Lower lobe of right lung (tissue), 2 donors: ENCODE results near the gene PELO. TPM values are rescaled to one million over a fixed set of nuclear protein-coding genes. Genes with fewer than 3 reads are reported as not detected.
"Not testable (repeated sequence)": the region's sequence is repeated elsewhere in the genome, so short reads cannot be mapped to it uniquely, and the experiment has no call there.

Experiments
- ATAC-seq, 2 donors: fragments of 200-7000 bp; cut with Tn5 transposase; one replicate each; pipeline ENCODE4 v1.9.1; 2020 to 2022; ENCODE audit warnings: mild to moderate bottlenecking in 2 of 2, moderate library complexity in 2 of 2
- DNase-seq: peaks from one replicate; pipeline ENCODE4 v3.0.0-alpha.2; 2020
- H3K27ac ChIP-seq: fragments of 200-600 bp; one replicate; pipeline ENCODE4 v1.8.0; 2022
- H3K27me3 ChIP-seq: fragments of 200-600 bp; one replicate; pipeline ENCODE4 v1.8.0; 2022; ENCODE audit warnings: low read depth
- H3K36me3 ChIP-seq: fragments of 200-600 bp; one replicate; pipeline ENCODE4 v1.8.0; 2022; ENCODE audit warnings: mild to moderate bottlenecking
- H3K4me1 ChIP-seq: fragments of 200-600 bp; one replicate; pipeline ENCODE4 v1.8.0; 2022
- H3K4me3 ChIP-seq: fragments of 200-600 bp; one replicate; pipeline ENCODE4 v1.8.0; 2022; ENCODE audit warnings: mild to moderate bottlenecking
- H3K9me3 ChIP-seq: fragments of 200-600 bp; one replicate; pipeline ENCODE4 v1.8.0; 2022
- CTCF ChIP-seq: fragments of 200-600 bp; IDR thresholded peaks from one replicate; pipeline ENCODE4 v1.8.0; 2022; ENCODE audit warnings: antibody characterized with exemption, mild to moderate bottlenecking
- intact Hi-C: fragments of 100-400 bp; cut with DNase I; formaldehyde crosslinking; loops from one replicate; pipeline ENCODE4 v1.11.0; 2022
- total RNA-seq: library from RNA; stranded (reverse); fragmentation: NEBNext Ultra II Directional; extraction: Animal tissue kit (Norgen Biotek cat#: 25700); gene quantifications from one replicate; pipeline ENCODE4 v1.2.1, GENCODE V29; 2021
- donor health status: DM: no; HTN: yes; CAD: no; lungs with severe emphysema.

The PELO gene
- total RNA-seq, 1 donor from 2014 or later: 31.5 TPM

- Histone ChIP-seq H3K27me3 (no peaks in the 10 kb centered on the region), H3K4me3 (no peak overlapping the region), H3K27ac (no peak overlapping the region), H3K9me3 (no peaks in the 10 kb centered on the region), H3K36me3 (no peaks in the 10 kb centered on the region), H3K4me1 (peaks cover 11% of the 10 kb centered on the region)
- DNase-seq (no peak), ATAC-seq (peak; percentile 46 to 55)
- intact Hi-C loops: no loop called here
- no peak for TF ChIP-seq CTCF
Observed at GRCh38 chr5:52743970-52744369, 43.7 kb upstream of the PELO start.

- ATAC-seq, H3K9me3 ChIP-seq, H3K36me3 ChIP-seq, H3K27ac ChIP-seq, intact Hi-C loops, DNase-seq, H3K27me3 ChIP-seq, H3K4me3 ChIP-seq: not testable (repeated sequence)
- H3K4me1 ChIP-seq: peaks cover 11% of the 10 kb centered on the region
Observed at GRCh38 chr5:52744867-52745458, 42.8 kb upstream of the PELO start.

- TF ChIP-seq CTCF: no peak
- Histone ChIP-seq H3K27ac (no peak overlapping the region), H3K9me3 (no peaks in the 10 kb centered on the region), H3K4me3 (no peak overlapping the region), H3K4me1 (peaks cover 11% of the 10 kb centered on the region), H3K36me3 (no peaks in the 10 kb centered on the region), H3K27me3 (no peaks in the 10 kb centered on the region)
- ATAC-seq: no peak
- DNase-seq: no peak
- intact Hi-C loops: no loop called here
Observed at GRCh38 chr5:52746539-52746938, 41.2 kb upstream of the PELO start.

GRCh38 chr5:52748590-52748989, 39.1 kb upstream of the PELO start:
- Histone ChIP-seq H3K36me3 (no peaks in the 10 kb centered on the region), H3K27me3 (no peaks in the 10 kb centered on the region), H3K4me3 (no peak overlapping the region), H3K4me1 (peaks cover 7% of the 10 kb centered on the region), H3K9me3 (no peaks in the 10 kb centered on the region), H3K27ac (no peak overlapping the region)
- no peak for TF ChIP-seq CTCF
- ATAC-seq: no peak
- DNase-seq: no peak
- intact Hi-C loops: no loop called here

GRCh38 chr5:52749666-52750065, 38.0 kb upstream of the PELO start:
- Histone ChIP-seq H3K36me3 (no peaks in the 10 kb centered on the region), H3K4me3 (no peak overlapping the region), H3K9me3 (no peaks in the 10 kb centered on the region), H3K4me1 (no peaks in the 10 kb centered on the region), H3K27me3 (no peaks in the 10 kb centered on the region), H3K27ac (no peak overlapping the region)
- DNase-seq (no peak), ATAC-seq (no peak)
- intact Hi-C loops: no loop called here
- TF ChIP-seq CTCF: no peak

DNA sequence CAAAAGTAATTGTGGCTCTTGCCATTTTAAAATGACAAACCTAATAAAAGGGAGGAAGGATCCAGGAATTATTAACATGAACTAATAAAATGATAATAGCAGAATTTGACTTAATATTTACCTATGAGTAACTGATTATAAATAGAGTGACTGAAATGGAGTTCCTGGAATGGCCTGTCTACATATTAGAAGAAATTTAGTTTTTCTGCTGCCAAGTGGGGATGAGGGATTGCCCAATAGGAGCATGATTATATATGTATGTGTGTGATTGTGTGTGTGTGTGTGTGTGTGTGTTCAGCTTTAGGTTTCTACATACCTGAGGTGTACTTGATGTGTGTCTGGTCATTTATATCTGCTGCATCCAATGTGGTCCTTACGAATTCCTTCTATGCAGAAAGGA, 36.6 kb upstream of the PELO start:
- H3K9me3 ChIP-seq: no peaks in the 10 kb centered on the region
- H3K27ac ChIP-seq: no peak overlapping the region
- no peak overlapping the region for H3K4me3 ChIP-seq
- no peaks in the 10 kb centered on the region for H3K4me1 ChIP-seq
- no peak for TF ChIP-seq CTCF
- intact Hi-C loops: no loop called here
- DNase-seq (no peak), ATAC-seq (no peak)
- no peaks in the 10 kb centered on the region for H3K36me3 ChIP-seq
- no peaks in the 10 kb centered on the region for H3K27me3 ChIP-seq
